GM19023 (cell line): ENCODE results near the gene CYP24A1.
"Not testable (repeated sequence)": the region's sequence is repeated elsewhere in the genome, so short reads cannot be mapped to it uniquely, and the experiment has no call there.

ENCODE experiments used
- ATAC-seq: cut with Tn5 transposase; IDR thresholded peaks from one replicate; pipeline ENCODE4 v1.9.1; 2021; ENCODE audit warnings: mild to moderate bottlenecking, moderate library complexity; ENCODE audit not compliant: unreplicated experiment

The CYP24A1 gene

DNA sequence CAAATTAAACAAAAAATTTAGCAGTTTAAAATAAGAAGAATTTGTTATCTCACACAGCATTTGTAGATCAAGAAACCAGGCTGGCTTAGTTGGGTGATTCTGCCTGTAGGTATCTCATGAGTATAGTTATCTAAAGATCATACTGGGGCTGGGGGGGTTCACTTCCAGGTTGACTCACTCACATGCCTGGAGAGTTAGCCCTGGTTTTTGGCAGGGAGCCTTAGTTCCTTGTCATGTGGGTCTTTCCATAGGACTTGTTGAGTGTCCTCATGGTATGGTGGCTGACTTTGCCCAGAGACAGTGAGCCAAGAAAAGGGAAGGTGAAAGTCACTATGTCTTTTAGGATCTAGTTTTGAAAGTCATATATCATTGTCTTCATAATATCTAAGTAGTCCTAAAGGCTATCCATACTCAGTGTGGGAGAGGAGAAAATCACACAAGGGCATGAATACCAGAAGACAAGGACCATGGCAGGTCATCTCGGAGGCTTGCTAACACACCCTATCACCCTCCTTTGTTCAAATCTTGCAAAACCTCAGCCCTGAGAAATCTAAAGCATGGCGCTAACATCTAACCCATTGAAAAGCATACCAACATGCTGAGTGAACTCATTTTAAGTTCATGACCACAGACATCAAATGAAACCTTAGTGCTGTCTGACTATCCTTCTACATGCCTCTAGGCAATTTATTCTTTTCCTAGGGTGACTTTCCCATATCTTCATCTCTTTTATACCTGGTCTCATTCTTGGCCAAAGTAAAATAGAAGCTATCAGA, 39.2 kb downstream of the CYP24A1 start:
- no peak for ATAC-seq

- no peak for ATAC-seq
These were observed 40.1 kb downstream of the CYP24A1 start for GRCh38 chr20:54133434-54134427.

DNA sequence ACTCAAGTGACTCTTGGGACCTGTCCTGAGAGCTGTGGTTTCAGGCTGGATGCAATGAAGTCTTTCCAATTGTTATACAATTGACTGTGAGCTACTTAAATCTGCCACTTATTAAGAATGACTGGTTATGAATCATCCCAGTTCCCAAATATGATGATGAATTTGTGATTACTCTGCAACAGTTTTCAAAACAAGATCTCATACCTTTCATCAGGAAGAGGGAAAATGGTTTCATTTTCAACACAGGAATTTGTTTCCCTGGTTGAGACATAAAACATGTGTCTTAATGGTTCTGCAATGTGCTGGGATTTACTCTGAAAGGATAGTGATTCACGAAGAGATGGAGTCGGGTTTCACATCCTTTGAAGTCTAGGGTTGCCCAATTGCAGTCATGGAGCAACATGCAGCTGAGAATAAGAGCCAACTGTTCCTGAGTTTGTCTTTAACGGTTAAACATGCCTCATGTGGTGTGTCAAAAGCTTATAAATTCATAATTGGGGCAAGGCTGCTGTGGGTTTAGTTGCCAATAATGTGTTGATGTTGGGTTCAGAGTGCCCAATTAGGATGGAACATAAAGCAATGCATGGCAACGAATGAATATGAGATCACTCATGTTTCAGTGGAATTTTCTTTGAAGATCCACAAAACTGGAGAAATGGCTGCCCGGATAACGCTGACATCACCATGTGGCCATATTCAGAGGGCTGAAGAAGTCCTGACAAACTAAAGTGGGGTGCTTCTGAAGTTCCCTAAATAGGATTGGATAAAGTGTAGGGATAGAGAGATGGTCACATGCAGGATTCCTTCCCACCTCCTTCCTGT, 41.0 kb downstream of the CYP24A1 start:
- ATAC-seq = no peak

DNA sequence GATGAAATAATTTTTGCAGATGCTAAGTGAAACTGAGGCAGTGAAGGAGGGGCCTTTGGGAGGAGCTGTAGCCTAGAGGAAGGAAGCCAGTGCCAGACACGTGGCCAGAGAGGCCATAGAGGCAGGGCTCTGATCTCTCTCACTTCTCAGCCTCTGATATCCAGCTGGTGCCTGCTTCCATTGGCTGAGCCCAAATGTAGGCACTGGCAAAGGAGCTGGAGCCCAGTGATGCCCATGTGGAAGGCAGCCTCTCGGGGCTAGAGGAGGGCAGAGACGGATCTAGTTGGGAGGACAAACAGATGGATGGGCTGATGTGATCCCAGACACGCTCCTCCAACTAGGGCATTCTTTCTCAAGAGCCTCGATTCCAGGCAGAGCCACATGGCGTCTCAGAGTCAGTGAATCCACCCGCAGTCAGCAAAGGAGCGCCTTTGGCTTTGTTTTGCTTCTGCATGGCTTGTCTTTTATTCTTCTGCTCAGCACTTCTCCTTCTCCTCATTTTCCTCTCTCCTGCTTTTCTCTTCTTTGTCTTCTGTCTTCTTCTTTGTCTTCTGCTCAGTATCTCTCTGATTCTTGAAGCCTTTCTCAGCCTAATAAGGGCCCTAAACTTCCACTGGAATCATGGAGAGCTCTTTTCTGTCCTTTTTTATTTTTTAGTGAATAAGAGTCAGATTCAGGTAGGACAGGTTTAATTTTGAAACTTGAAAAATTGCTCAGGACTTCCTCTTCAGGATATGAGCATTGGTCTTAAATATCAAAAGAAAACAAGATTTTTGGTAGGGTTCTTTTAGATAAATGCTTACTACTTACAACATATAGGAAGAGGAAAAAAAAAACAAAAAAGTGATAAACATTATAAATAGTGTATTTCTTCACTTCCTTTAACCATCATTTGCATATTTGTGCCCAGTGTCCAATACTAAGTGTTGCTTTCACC, 41.8 kb downstream of the CYP24A1 start:
- ATAC-seq = no peak

- ATAC-seq = not testable (repeated sequence)
These were observed 42.7 kb downstream of the CYP24A1 start for GRCh38 chr20:54131125-54131524.

GRCh38 chr20:54129350-54129749, 44.4 kb downstream of the CYP24A1 start:
- no peak for ATAC-seq

DNA sequence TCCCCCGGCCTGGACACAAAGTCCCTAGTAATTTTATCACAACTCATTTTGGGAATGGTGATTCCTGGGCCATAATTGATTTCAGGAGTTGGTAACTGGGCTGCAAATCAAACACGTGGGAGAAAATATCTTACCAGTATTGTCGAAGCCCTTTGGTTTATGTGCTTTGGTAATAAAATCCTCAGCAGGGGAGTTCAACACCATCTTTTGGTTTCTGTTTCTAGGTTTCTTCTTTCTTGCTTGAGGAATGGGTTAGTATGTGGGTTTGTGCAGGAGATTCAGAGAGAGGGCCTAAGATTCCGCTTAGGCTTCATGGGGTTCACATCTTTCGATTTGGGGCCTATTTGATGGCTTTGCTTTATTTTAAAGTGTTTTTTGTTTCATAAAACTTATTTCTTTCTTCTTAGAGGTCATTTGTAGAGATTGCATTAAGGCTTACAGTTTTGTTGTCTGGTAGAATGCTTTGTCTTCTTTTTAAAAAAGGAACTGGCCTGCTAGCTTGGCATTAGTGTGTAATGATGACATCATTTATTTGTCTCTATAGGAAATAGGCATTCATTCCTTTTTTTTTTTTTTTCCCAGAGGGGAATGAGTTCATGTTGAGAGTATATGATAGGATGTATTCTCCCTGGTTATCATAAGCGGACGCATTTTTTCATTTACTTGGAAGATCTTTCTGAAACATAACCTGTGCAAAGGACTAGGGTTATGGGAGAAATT, 45.8 kb downstream of the CYP24A1 start:
- ATAC-seq = no peak

- no peak for ATAC-seq
These were observed 46.8 kb downstream of the CYP24A1 start for GRCh38 chr20:54126806-54127655.

DNA sequence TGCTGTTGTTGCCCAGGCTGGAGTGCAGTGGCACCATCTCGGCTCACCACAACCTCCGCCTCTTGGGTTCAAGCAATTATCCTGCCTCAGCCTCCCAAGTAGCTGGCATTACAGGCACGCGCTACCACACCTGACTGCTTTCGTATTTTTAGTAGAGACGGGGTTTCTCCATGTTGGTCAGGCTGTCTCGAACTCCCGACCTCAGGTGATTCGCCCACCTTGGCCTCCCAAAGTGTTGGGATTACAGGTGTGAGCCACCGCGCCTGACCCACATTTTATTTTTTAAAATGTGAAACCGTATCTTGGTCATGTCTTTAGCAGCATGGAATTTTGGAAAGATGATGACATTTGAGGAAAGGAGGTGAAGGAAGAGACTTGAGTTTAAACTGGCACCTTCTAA, 47.5 kb downstream of the CYP24A1 start:
- ATAC-seq = not testable (repeated sequence)

GRCh38 chr20:54123587-54124180, 50.1 kb downstream of the CYP24A1 start:
- no peak for ATAC-seq

GRCh38 chr20:54122681-54123586, 50.9 kb downstream of the CYP24A1 start:
- ATAC-seq = no peak

GRCh38 chr20:54122189-54122588, 51.6 kb downstream of the CYP24A1 start:
- ATAC-seq = no peak

DNA sequence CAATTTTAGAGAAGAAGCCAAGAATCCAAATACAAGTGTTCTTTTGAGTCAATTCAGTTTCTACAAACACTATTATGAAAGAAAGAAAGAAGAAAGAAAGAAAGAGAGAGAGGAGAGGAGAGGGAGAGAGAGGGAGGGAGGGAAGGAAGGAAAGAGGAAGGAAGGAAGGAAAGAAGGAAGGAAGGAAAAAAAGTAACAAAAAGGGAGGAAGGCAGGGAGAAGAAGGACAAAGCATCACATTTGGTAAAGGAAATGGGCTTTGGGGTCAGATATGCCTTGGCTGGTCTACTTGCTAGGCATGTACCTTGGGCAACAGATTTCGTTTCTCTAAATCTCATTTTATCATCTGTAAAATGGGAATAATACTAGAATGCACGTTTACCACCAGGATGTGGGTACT, 54.0 kb downstream of the CYP24A1 start:
- no peak for ATAC-seq

DNA sequence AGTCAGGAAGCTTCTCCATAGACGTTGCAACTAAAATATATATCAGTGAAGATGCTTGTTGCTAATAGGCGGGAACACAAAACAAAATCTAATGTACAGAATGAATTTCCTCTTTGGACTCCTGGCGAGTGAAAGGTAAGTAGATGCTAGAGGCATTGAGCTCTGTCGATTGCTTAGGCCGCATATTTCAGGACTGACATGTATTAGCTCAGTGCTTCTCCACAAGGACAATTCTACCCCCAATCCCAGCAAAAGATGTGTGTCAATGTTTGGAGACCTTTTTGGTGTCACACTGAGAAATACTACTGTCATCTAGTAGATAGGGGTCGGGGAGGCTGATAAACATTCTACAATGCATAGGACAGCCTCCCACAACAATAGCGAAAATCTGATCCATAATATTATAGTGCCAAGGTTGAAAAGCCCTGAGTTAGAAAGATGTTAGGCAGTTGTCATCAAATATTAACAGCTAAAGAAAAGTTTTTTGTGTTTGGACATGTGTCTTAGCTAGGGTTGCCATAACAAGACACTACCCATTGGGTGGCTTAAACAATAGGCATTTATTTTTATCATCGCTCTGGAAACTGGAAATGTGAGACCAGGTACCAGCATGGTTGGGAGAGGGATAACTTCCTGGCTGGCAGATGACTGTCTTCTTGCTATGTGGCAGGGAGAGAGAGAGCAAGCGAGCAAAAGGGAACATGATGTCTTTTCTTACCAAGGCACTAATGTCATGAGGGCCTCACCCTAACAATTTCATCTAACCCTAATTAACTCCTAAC, 55.4 kb downstream of the CYP24A1 start:
- no peak for ATAC-seq

GRCh38 chr20:54116550-54117235, 57.1 kb downstream of the CYP24A1 start:
- no peak for ATAC-seq
